GM18505 (cell line): ENCODE data around the gene PLCG2.
A peak's percentile ranks its signal among the peaks of the same experiment; 100 is the strongest.
"Not testable (repeated sequence)": the region's sequence is repeated elsewhere in the genome, so short reads cannot be mapped to it uniquely, and the experiment has no call there.

Experiments
- ATAC-seq: cut with Tn5 transposase; IDR thresholded peaks from one replicate; pipeline ENCODE4 v1.9.1; 2021; ENCODE audit not compliant: unreplicated experiment
- POLR2A ChIP-seq: IDR thresholded peaks from 4 replicates; pipeline ENCODE4 v1.6.1; 2011; ENCODE audit warnings: borderline replicate concordance; ENCODE audit not compliant: insufficient read depth, insufficient read length; ENCODE audit errors: extremely low read depth

The PLCG2 gene

DNA sequence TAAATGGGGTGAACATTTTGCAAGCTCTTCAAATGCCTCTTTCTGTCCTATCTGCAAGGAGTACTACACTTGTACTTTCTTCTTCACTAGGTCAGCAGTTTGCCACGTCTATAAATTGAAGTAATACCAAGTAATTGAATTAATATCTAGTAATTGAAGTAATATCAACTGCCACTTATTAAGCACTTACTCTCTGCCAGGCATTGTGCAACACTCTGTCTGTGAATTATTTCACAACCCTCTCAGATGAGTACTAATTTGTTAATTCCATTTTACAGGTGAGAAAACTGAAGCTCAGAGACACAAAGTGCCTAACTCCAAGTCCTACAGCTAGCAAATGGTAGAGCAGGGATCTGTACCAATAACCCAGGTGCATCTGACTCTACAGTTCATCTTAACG, 228.1 kb downstream of the PLCG2 start:
- TF ChIP-seq POLR2A: no peak
- no peak for ATAC-seq

GRCh38 chr16:82008957-82009592, 230.0 kb downstream of the PLCG2 start:
- ATAC-seq: no peak
- TF ChIP-seq POLR2A: no peak

DNA sequence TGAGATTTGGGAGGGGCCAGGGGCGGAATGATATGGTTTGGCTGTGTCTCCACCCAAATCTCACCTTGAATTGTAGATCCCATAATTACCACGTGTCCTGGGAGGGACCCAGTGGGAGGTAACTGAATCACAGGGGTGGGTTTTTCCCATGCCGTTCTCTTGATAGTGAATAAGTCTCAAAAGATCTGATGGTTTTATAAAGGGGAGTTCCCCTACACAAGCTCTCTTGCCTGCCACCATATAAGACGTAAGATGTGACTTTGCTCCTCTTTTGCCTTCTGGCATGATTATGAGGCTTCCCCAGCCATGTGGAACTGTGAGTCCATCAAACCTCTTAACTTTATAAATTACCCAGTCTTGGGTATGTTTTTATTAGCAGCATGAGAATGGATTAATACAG, 230.7 kb downstream of the PLCG2 start:
- ATAC-seq: not testable (repeated sequence)

DNA sequence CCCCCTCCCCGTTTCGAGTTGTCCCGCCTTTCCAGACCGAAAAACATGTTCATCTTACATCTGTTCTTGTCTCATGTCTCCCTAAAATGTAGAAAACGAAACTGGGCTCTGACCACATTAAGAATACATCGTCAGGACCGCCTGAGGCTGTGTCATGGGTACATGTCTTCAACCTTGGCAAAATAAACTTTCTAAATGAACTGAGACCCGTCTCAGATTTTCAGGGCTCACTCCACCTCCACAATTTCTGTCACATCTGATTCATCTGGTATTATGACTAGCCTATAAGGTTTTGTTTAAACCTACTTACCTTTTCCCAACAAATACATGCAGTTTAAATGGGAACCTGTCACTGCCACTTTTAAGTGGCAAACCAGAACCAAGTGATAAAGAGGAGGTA, 231.6 kb downstream of the PLCG2 start:
- ATAC-seq: no peak
- no peak for TF ChIP-seq POLR2A

DNA sequence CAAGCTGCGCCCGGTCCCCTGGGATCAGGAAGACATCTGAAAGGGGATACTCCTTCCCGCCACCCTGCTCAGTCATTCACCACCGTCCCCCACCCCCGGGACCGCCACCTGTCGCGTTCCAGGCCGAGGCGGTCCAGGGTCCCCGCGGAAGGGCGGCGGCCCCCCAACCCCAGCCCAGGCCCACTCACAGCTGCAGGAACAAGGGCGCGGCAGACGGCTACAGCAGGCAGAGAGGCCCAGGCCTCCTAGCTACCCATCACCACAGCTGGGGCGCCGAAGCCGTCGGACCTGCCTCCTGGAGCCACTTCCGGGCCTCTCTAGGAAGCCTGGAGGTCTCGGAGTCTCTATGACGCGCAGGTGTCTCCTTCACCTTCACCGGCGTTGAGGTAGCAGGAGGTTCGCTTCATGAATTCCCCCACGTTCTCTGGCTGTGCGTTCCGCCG, 232.1 kb downstream of the PLCG2 start, which contains the start of gene SDR42E1:
Gene SDR42E1 (minus strand): TSS at position 272 of the 443 bp plus-strand sequence. CDS start 10,612 bp downstream, outside the sequence.
- peak; percentile 60 for TF ChIP-seq POLR2A
- ATAC-seq: peak; percentile 96
